Measurements from ENCODE around the gene HHEX. TPM values are rescaled to one million over a fixed set of nuclear protein-coding genes. Genes with fewer than 3 reads are reported as not detected.
"Not testable (repeated sequence)": the region's sequence is repeated elsewhere in the genome, so short reads cannot be mapped to it uniquely, and the experiment has no call there.

The HHEX gene
- total and polyA plus RNA-seq, 2 of the 4 experiments (the other 2 are of a cell fraction): 2.3 to 7.7 TPM

DNA sequence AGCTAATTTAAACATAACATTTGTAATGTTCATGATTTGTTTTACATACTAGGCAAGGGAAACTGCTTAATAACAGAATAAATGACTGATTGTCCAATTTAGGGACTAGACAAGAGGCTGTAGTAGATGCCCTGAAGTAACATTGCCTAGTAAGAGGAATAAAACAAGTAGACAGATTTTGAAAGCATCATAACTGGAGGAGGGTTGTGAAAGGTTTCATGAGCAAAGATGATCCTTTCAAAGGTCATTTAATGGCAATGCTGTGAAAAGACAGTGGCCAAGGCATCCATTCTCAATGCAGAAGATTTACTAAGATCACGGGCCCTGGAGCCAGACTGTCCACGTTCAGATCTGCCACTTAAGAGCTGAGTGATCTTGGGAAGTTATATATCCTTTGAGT lies 44.8 kb upstream of the HHEX start:
- ChIA-PET CTCF (interaction anchor here (1.5 to 1.8 kb wide), 2 partner anchors 10 to 31 kb away, joined by 5 read pairs; no protein-coding TSS in a partner anchor), POLR2A (ENCODE audit: unreplicated experiment) (no interaction called here)
- BruUV-seq (replicated peaks): no TSS peak
- no peaks in the 10 kb centered on the region for H3K27me3 ChIP-seq (ENCODE audit: control insufficient read depth, insufficient read depth, low read length)
- H3K36me3 ChIP-seq (ENCODE audit: control insufficient read depth, insufficient read depth, low read length): no peaks in the 10 kb centered on the region; the same call in 1 of the 2 replicates
- no peak overlapping the region for H3K23ac ChIP-seq (ENCODE audit: low read depth, low read length)
- no peak overlapping the region for H3K27ac ChIP-seq (ENCODE audit: insufficient read depth, low read length)
- no peaks in the 10 kb centered on the region for H3K9me3 ChIP-seq (ENCODE audit: control insufficient read depth, insufficient read depth, low read length)
- H4K5ac ChIP-seq (ENCODE audit: low read depth, low read length): no peak overlapping the region
- DNase-seq (no peak), ATAC-seq (ENCODE audit: low read depth) (no peak)
- no peak overlapping the region for H3K4ac ChIP-seq (ENCODE audit: low read depth, low read length)
- H2BK20ac ChIP-seq (ENCODE audit: low read depth, low read length): peak overlapping the region; percentile 11; the same call in 1 of the 2 replicates
- no peak overlapping the region for H3K9ac ChIP-seq (ENCODE audit: low read depth, low read length)
- WGBS, 2 experiments (ENCODE audit: extremely low coverage in 2 of 2, insufficient read length in 1 of 2): no CpG with 5 or more reads among the region's 2 CpGs
- H2BK120ac ChIP-seq (ENCODE audit: low read depth, low read length): no peak overlapping the region
- H3K4me1 ChIP-seq (ENCODE audit: control insufficient read depth, insufficient read depth, low read length): no peaks in the 10 kb centered on the region
- dilution Hi-C loops (cut with HindIII; ENCODE audit: low sequenced_read_pairs, unreplicated experiment): no loop called here
- no peak overlapping the region for H3K14ac ChIP-seq (replicated peaks; ENCODE audit: low read depth, low read length)
- TF ChIP-seq CEBPB (IDR thresholded peaks at IDR 0.05; ENCODE audit: low read depth, low read length) (no peak), MXI1 (IDR thresholded peaks at IDR 0.05; ENCODE audit: borderline replicate concordance, low read depth, low read length) (no peak), FOS (IDR thresholded peaks at IDR 0.05; ENCODE audit: low read depth, low read length) (no peak), CHD1 (IDR thresholded peaks at IDR 0.05; ENCODE audit: low read depth, low read length) (no peak), CTCF (conservative IDR thresholded peaks at IDR 0.05; ENCODE audit: low read depth, low read length) (no peak)
- H3K56ac ChIP-seq (ENCODE audit: extremely low read depth, insufficient read depth, low read length): no peak overlapping the region
- peaks cover 0 to 26% of the 10 kb centered on the region in 2 experiments; a peak in 3 of 4 replicates for H3K79me1 ChIP-seq (ENCODE audit: low read depth in 1 of 2, low read length in 2 of 2)
- no peak overlapping the region for H4K8ac ChIP-seq (ENCODE audit: low read depth in 2 of 2, low read length in 2 of 2)
- H2AFZ ChIP-seq (replicated peaks; ENCODE audit: low read length, poor library complexity): no peak overlapping the region
- no peak overlapping the region for H3K4me2 ChIP-seq (ENCODE audit: low read depth, low read length)
- 0 out of 2 replicates have a peak overlapping the region, but pooled peaks have one; percentile 3 for H4K91ac ChIP-seq (ENCODE audit: insufficient read depth, low read depth, low read length)
- no peak overlapping the region for H2AK5ac ChIP-seq (ENCODE audit: low read depth, low read length)
- H4K20me1 ChIP-seq (ENCODE audit: insufficient read depth, low read length): no peaks in the 10 kb centered on the region
- no peak overlapping the region for H2AK9ac ChIP-seq (replicated peaks; ENCODE audit: low read depth, low read length, poor library complexity)
- in situ Hi-C loops (cut with MboI; ENCODE audit: low sequenced_read_pairs): no loop called here
- H3K18ac ChIP-seq (ENCODE audit: low read depth, low read length): no peak overlapping the region
- H3K4me3 ChIP-seq (ENCODE audit: insufficient read depth, low read depth, low read length): no peak overlapping the region
- H2BK5ac ChIP-seq (ENCODE audit: low read depth, low read length, poor library complexity, severe bottlenecking): no peak overlapping the region
- H2BK15ac ChIP-seq (ENCODE audit: low read depth, low read length): no peak overlapping the region
- intact Hi-C loops (cut with micrococcal nuclease): loop anchor here (2.0 kb wide), 1 partner anchor 54 kb away; no protein-coding TSS in a partner anchor
- H3K9me1 ChIP-seq (ENCODE audit: insufficient read depth, low read length): peaks cover 6% of the 10 kb centered on the region; the same call in 1 of the 2 replicates

- in situ Hi-C loops (cut with MboI; ENCODE audit: low sequenced_read_pairs); dilution Hi-C loops (cut with HindIII; ENCODE audit: low sequenced_read_pairs, unreplicated experiment): not testable (repeated sequence)
These were observed 38.9 kb upstream of the HHEX start for GRCh38 chr10:92650864-92651263.

More at GRCh38 chr10:92650864-92651263, 38.9 kb upstream of the HHEX start:
- H4K8ac ChIP-seq (ENCODE audit: low read depth in 2 of 2, low read length in 2 of 2); H2AFZ ChIP-seq (replicated peaks; ENCODE audit: low read length, poor library complexity); H3K9ac ChIP-seq (ENCODE audit: low read depth, low read length); H2AK5ac ChIP-seq (ENCODE audit: low read depth, low read length); H3K56ac ChIP-seq (ENCODE audit: extremely low read depth, insufficient read depth, low read length); H4K5ac ChIP-seq (ENCODE audit: low read depth, low read length); H4K91ac ChIP-seq (ENCODE audit: insufficient read depth, low read depth, low read length); ATAC-seq (ENCODE audit: low read depth); H2AK9ac ChIP-seq (replicated peaks; ENCODE audit: low read depth, low read length, poor library complexity); H3K4me1 ChIP-seq (ENCODE audit: control insufficient read depth, insufficient read depth, low read length); H2BK15ac ChIP-seq (ENCODE audit: low read depth, low read length); H3K4ac ChIP-seq (ENCODE audit: low read depth, low read length); H2BK20ac ChIP-seq (ENCODE audit: low read depth, low read length); H3K9me1 ChIP-seq (ENCODE audit: insufficient read depth, low read length); H3K4me3 ChIP-seq (ENCODE audit: insufficient read depth, low read depth, low read length); CTCF ChIA-PET; POLR2A ChIA-PET (ENCODE audit: unreplicated experiment); H3K27ac ChIP-seq (ENCODE audit: insufficient read depth, low read length); H3K23ac ChIP-seq (ENCODE audit: low read depth, low read length); DNase-seq; BruUV-seq (replicated peaks); intact Hi-C loops (cut with micrococcal nuclease); H3K27me3 ChIP-seq (ENCODE audit: control insufficient read depth, insufficient read depth, low read length); H3K4me2 ChIP-seq (ENCODE audit: low read depth, low read length); H3K9me3 ChIP-seq (ENCODE audit: control insufficient read depth, insufficient read depth, low read length); H2BK120ac ChIP-seq (ENCODE audit: low read depth, low read length); H4K20me1 ChIP-seq (ENCODE audit: insufficient read depth, low read length); H3K36me3 ChIP-seq (ENCODE audit: control insufficient read depth, insufficient read depth, low read length); H2BK5ac ChIP-seq (ENCODE audit: low read depth, low read length, poor library complexity, severe bottlenecking); H3K14ac ChIP-seq (replicated peaks; ENCODE audit: low read depth, low read length); H3K18ac ChIP-seq (ENCODE audit: low read depth, low read length): not testable (repeated sequence)
- peaks cover 3 to 14% of the 10 kb centered on the region in 2 experiments; a peak in 3 of 4 replicates for H3K79me1 ChIP-seq (ENCODE audit: low read depth in 1 of 2, low read length in 2 of 2)
- 60% methylated on average over 1 of the region's 3 CpGs; no CpG with 5 or more reads in 1 of the 2 experiments for WGBS, 2 experiments (ENCODE audit: extremely low coverage in 2 of 2, insufficient read length in 1 of 2)
